Cerebellar cortex (tissue), 1 donor: ENCODE results near the gene BHLHE23.

Experiments used
- DNase-seq: peaks from one replicate; pipeline ENCODE4 v3.0.0-alpha.2; 2015; ENCODE audit warnings: low spot score

Gene BHLHE23

DNA sequence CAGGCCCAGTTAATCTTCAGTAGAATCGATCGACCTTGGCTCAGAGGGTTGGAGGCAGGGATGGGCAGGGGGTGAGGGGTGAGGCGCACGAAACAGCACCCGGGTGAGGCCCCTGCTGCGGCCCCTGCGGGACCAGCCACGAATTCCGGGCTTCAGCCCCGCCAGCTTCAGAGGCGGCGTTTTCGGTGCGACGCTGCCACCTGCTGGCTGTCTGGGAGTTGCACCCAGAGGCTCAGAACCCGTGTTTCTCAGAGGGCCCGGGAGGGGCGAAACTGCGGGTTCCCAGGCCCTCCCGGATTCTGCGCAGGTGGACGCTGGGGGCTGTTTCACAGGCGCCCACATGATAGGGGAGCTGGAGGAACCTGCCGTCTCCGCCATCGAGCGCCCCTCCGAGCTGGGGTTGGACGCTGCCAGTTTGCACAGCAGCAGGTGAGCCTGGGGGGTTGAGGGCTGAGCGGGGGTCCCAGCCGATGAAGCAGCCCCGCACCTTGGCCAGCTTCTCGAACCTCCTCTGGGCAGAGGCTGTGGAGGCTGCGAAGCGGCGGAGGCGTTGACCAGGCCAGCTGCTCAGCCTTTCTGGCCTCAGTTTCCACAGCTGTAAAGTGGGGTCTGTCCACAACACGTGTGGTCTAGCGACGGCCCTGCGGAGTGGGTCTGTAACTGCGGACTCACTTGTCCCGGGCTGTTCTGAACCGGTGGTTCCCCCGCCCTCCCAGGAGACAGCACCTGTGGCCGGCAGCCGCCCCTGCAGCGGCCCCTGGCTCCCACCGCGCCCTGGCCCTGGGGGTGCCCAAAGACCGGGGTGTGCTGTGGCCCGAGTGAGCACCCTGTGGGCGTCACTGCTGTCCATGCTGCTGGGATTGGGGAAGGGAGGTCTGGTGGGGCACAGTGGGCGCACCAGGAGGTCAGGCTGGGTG is 2.5 kb upstream of the BHLHE23 start:
- DNase-seq: peak; percentile 60

DNA sequence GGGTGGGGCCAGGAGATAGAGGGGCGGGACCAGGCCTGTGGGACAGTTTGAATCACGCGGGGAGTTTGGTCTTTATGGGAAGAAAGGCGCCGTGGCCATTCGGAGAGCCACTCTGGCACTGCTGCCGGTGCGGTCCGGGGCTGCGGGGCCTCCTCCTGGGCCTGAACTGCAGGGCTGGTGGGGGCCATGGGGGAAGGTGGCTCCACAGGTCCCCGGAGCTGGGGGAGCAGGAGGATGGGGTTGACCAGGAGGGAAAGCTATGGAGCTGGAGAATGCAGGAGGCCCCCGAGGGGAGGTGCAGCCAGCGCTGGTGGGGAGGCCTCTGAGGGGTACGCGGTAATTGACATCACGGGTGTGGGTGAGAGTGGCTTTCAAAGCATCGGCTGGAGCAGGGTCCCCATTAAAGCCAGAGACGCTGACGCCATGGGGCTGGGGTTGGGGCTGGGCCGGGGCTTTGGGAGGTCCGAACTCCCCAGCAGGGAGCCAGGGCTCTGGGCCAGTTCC is 1.8 kb upstream of the BHLHE23 start:
- no peak for DNase-seq

DNA sequence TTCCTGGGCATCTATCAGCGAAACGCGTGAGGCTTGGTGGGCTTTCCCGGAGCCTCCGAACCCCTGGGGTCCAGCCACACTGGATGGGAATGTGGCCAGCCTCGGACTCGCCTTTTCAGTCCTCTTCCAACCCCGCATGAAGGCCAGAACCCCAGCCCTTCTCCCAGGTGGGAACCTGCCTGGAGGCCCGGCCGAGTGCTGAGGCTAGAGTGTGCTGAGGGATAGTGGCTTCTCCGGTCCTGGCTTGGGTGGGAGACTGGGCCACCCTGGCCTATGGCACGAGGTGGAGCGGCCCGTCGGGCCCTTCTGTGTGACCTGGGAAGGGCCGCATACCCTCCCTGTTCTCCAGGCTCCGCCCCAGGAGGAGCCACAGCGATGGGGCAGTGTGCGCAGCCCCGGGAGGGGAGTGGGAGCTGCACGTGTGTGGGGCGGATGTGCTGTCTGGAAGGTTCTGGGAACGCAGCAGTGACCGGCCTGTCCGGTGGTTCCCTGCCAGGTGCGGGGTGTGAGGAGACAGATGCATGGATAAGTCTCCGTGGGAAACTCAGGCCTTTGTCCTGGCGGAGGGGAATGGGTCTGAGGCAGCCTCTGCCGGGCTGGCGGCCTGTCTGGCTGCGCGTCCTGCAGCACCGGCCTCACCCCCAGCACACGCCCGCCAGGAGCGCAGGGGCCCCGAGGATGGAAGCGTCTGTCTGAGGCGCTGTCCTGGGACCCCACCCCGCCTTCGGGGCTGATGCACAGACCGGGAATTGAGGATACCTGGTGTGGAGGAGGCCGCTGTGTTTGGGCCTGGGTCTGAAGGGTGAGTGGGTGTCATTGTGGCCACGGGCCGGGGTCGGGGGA is 1.1 kb upstream of the BHLHE23 start:
- no peak for DNase-seq

DNA sequence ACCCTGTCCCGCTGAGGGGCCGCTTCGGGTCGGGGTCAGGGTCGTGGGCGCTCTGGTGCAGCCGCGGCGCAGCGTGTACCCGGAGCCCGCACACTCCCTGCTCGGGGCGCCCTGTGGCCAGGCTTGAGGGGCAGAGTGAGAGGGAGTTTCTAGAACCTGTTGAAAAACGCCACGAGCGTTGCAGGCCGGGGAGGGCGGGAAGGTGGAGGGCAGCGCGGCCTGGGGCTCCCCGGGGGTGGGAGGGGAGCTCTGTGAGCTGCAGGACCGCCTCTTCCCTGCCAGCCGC is 539 bp upstream of the BHLHE23 start:
- DNase-seq: no peak

DNA sequence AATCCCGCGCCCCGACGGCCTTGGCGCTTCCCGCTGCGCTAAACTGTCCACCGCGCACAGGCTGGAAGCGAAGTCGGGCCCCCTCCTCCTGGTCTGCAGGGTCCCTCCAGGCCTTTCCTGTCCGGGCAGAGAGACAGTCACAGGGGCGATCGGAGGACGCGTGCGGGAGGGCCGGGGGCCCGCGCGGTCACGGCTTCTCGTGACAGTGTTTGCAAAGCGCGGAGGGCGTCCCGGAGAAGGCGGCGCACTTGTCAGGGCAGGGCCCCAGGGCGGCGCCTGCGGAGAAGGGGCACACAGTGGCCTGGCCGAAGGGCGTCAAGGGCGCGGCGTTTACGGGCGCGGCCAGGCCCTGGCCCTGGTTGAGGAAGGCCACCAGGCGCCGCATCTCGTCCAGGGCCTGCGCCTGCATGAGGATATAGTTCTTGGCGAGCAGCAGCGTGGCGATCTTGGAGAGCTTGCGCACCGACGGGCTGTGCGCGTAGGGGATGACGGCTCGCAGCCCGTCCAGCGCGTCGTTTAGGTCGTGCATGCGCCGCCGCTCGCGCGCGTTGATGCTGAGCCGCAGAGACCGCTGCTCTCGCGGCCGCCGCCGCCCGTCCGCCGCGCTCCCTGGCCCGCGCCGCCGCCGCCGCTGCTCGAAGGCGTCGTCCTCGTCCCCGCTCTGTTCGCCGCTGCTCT is 763 bp downstream of the BHLHE23 start:
- no peak for DNase-seq

DNA sequence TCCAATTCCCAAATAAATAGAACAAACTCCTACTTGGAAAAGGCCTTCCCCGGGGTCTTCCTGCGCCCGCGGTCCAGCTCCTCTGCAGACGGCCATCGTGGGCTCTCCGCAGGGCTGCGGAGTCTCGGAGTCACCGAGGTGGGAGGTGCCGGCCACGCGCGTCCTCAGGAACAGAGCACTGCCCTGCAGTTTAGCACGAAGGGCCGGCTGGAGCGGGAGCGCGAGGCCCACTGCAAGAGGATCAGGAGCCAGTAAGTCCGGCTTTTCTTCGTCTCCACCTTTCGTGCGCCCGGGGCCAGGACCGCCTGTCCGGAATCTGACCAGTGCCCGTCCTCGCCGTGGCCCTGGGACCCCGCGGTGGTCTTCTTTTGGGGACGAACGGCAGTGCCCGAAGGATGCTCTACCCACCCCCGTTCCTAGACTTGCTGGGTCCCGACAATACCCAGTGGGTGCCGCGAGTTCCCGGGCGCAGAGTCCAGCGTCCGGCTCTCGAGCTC is 1.4 kb downstream of the BHLHE23 start:
- DNase-seq: no peak

DNA sequence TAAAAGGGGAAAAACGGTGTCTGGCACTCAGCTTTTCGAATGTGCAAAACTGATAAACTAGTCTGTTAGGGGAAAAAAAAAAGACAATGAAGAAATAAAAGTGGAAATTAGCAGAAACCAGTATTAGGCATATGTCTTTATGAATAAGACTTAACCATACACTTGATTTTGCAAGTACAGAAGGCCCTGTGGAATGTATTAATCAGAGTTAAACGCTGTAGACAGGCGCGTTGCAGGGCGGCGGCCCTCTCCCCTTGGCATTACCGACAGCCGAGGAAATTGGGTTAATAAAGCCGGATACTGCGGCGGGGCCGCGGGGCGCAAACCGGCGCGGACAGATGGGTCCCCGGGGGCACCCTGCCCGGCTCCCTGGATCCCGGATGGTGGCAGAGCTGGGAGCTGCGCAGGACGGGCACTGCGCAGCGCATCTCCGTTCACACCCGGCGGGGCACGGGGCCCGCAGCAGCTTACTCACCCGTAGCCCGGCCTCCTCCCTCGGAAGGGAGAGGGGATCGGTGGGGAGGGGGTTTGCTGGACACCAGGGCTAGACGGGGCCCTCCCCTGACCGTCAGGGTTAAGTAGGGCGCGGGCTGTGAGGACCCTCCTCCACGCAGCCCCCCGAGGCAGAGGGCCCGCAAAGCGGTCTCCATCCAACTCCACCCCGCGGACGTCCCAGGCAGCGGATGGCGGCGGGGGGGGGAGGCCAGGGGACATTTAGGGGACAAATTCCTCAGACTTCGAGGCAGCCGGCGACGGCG is 2.0 kb downstream of the BHLHE23 start:
- no peak for DNase-seq

DNA sequence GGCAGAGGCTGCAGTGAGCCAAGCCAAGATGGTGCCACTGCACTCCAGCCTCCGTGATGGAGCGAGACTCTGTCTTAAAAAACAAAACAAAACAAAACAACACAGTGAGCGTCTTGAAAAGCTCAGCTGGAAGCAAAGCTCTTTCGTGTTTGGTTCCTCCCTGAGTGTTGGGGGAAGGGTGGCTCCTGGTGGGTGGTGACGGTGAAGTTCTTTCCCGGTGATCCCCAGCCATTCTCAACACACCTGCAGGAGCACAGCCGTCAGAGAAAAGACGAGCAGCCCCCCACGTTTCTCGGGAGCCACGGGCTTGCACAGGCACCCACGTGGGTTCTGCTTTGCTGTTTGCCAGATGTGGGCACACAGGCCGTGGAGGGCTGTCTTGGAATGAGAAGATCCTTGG is 3.2 kb downstream of the BHLHE23 start:
- no peak for DNase-seq

DNA sequence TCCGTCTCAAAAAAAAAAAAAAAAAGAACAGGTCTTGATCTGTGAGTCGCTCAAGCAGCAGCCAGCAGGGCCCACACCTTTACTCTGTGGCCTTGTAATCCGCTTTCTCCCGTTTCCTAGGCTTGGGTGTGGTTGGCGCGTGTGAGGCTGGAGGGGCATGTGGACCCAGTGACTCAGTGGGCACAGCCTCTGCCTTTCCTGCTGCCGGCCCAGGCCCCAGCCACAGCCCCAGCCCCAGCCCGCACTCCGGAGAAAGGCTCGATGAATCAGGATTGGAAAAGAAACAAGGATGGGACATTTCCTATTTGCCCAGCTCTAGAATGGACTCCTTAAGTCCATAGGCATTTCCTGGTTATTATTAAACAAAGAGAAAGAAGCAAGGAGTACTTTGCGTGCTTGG is 4.3 kb downstream of the BHLHE23 start:
- DNase-seq: no peak

DNA sequence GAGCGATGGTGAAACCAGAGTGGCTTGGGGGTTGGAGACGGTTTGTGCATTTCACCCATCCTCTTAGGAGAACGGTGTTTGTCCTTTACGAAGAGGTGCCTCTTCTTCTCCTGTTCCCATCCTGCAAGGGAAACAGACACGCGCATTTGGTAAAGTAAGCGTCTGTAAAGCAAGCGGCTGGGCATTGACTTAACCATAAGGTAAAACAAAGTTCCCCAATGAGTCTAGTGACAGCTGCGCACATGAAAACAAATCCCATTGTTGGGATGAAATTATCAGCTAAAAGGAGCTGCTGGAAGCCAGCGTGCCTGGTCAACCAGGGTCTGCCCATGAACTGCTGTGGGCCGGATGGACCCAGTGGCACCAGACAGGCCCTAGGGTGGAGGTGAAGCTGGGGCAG is 5.8 kb downstream of the BHLHE23 start:
- DNase-seq: no peak

DNA sequence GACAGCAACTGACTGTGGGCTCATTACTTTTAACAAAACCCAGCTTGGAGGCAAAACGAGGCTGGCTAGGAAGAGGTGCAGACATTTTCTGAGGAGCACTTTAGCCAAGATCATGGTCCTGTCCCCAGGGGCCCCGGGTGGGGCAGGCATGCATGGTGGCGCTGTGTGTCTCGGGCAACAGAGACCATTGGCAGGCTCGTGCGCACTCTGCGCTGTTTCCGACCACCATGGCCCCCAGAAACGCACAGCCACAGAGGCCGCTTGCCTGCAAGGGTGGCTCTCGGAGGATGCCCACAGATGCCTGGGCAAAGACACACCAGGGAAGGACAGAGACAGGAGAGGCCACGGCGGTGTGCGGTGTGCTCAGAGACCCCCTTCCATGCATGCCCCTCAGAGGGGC is 6.7 kb downstream of the BHLHE23 start:
- DNase-seq: no peak

DNA sequence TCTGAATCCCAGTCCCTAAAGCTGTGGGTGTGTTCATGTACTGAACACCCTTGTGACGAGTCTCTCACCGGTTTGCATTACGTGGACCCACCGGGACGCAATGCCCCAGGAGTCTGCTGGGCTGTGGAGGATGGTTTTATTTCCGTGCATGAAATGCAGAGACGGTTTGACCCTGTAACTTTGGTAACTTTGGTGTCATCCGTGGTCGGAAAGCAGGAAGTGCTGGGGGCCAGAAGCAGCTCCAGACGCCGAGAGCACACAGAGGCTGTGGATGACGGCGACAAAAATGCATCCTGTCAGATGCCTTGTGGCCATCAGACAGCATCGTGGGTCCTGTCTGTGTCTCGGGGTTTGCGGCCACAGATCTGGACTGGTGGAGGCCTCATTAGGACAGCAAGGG is 7.2 kb downstream of the BHLHE23 start:
- no peak for DNase-seq

DNA sequence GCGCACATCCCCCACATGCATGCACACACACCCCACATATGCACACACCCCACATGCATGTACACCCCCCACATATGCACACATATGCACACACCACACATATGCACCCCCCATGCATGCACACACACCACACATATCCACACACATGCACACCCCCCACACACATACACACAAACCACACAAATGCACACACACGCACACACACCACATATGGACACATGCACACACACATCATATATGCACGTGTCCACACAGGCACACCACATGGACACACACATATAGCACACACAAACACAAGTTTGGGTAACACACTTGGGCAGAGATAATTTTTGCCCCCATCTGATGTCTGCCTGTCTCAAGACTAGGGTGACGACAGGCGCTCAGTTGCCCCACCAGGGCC is 8.3 kb downstream of the BHLHE23 start:
- DNase-seq: no peak

DNA sequence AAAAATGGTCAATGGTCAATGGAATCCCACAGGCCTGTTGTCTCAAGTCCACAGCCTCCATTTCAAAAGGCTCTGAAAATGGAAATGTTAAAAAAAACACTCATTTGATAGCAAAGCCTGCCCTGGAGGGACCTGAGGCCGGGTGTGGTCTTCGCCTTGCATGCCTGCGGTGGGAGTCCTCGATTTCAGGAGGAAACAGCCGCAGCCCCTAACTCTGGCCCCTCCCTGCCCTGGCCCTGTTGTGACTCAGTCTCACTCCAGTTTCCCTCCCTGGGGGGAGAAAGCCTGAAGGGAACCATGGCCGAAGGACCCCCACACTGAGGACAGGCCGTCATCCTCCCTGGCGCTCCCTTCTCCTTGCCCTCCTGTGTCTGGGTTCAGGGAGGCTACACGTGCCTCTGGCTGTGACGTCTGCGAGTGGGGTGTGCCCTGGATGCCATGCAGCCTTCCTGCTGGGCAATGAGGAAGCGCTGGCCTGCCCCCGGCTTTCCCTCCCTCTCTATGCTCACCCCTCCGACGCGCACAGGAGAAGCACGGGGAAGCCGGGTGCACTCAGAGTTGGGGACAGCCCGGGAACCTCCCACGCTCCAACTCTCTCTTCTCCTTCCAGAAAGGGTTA is 9.2 kb downstream of the BHLHE23 start:
- DNase-seq: no peak

DNA sequence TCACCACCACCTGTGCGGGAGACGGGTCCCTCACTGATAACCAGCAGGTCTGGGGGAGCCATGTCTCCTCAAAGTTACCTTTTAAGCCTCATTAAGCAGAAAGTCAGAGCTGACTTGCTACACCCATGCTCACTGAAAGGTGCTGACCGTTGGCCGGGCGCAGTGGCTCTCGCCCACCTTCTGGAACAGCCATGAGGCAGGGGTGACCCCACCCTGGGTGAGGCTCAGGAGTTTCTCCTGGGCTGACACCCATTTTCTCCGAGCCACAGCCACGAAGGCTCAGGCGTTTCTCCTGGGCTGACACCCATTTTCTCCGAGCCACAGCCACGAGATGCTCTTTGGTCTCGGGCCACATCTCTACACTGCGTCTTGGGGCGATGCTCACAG is 10.2 kb downstream of the BHLHE23 start:
- no peak for DNase-seq

DNA sequence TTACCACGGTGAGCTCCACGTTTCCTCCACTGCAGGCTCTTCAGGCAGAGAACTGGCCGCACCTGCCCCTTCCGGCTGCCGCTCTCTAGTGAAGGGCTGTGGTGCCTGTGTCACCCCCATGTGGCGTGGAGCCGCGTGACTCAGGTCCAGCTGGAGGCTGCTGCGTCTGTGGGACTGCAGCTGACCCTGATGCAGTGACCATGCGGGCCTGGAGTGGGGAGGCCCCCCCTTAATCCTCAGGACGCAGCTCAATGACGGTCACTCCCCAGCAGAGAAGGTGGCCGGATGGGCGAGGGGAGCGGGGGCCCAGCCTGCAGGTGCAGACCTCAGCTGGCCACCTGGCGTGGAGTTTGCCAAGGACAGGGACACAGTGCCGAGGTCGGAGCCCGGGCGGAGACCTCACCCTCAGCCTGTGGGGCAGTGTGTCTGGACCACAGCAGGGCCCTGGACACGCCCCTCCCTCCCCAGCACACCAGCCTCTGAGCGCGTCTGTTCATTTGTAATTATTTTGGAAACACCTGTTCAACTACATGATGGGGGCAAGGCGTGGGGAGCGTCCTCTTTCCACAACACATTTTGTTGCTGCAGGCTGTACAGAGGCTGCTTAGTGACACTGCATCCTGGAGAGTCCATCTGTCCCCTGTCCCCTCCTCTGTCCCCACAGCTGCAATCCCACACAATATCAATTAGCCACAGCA is 10.7 kb downstream of the BHLHE23 start:
- no peak for DNase-seq

DNA sequence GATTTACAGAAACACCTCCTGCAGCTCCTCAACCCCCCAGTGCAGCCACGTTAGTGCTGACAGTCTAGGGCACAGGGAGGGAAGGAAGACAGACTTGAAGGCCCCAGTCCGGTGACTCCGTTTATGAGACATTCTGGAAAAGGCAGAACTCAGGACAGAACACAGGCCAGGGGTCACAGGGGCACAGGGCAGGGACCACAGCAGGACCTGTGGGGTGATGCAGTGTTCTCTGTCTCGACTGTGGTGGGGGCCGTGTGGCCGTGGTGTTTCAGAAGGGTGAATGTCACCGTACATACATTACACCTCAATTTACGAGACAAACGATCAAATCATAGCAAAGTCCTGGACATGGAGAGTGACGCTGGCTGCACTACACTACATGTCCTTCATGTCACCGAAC is 11.3 kb downstream of the BHLHE23 start:
- DNase-seq: no peak

DNA sequence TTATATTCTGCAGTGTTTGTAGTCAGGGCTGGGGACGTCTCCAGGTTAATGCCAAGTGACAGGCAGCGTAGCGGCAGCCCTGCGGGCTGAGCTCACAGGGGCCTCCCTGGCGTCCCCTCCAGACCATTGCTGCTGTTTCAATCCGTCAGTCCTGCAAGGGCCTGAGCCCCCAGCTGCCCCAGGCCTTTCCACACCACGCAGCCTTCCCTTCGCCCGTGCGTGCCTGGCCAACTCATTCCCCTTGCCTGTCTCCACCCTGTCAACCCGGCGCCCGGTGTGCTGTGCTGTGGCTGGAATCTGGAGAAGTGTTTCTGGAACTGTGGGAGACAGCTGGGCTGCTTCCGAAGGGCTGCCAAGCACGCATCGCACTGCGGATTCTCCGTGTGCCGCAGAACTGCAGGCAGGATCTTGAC is 11.9 kb downstream of the BHLHE23 start:
- DNase-seq: no peak

DNA sequence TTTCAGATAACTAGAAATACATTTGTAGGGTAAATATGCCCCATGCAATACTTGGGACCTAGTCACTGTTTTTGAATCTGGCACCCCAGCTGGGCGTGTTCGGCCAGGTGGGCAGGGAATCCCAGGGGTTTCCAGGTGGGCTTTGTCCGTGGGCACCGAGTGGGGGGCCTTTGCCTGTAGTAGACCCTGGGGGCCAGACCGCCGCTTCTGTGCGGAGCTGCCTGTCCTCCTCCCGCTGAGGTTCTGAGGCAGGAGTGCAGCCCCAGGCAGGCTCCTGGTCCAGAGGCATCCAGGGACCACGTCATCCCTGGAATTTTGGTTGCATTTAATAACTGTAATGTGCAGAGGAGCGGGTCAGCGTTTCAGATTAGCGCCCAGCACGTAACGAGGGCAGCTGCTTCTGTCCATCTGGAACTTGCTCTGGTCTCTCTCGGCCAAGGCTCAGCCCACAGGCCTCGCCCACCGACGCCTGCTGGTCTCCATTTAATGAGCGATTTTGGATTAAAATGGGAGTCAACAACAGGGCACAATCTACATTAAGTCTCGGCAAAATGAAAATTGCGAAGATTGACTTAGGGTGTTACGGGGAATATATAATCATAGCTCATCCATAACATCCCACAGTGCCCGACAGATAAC is 12.8 kb downstream of the BHLHE23 start:
- no peak for DNase-seq

DNA sequence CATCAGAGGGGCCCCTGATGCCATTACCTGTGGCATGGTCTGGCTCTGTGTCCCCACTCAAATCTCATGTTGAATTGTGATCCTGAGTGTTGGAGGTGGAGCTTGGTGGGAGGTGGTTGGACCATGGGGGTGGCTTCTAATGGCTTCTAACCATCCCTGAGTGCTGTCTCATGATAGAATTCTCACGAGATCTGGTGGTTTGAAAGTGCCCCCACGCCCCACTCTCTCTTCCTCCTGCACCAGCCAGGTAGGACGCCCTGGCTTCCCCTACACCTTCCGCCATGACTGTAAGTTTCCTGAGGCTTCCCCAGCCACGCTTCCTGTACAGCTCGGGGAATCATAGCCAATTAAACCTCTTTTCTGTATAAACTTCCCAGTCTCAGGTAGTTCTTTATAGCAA is 14.9 kb downstream of the BHLHE23 start:
- DNase-seq: no peak
